Activated CD4-positive, CD25-positive, alpha-beta regulatory T cell treated with anti-CD3 and anti-CD28 coated beads, Interleukin-2, amount 50 U/mL, for 16 hours (primary cell): Measurements from ENCODE around the gene ZBTB17.

Source experiments
- DNase-seq: peaks from one replicate; pipeline ENCODE4 v3.0.0-alpha.2; 2020; ENCODE audit warnings: low read depth, low spot score

The ZBTB17 gene

DNA sequence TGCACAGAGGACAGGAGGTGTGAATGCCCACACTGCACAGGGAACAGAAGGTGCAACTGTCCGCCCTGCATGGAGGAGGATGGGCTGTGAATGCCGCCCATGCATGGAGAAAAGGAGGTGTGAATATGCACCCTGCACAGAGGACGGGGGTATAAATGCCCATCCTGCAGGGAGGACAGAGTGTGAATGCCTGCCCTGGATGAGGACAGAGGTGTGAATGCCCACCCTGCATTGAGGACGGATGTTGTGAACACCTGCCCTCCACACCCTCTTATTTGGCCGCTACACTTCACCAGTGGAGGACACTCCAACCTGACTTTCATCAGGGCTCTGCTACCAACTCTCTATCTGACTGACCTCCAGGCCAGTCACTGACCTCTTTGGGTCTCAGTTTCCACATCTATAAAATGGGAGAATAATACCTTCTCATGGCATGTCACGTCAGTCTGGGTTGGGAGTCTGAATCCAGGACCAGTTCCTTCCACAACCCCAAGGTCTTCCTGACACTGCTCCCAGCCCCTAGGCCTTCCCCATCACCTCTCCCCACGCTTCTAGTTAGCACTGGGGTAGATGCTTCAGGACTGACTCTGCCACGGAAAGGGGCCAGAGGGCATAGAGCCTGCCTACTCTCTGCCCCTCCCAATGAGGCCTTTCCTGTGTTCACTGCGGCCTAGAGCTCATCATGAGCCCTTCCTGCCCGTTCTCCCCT, 28.4 kb downstream of the ZBTB17 start:
- no peak for DNase-seq

DNA sequence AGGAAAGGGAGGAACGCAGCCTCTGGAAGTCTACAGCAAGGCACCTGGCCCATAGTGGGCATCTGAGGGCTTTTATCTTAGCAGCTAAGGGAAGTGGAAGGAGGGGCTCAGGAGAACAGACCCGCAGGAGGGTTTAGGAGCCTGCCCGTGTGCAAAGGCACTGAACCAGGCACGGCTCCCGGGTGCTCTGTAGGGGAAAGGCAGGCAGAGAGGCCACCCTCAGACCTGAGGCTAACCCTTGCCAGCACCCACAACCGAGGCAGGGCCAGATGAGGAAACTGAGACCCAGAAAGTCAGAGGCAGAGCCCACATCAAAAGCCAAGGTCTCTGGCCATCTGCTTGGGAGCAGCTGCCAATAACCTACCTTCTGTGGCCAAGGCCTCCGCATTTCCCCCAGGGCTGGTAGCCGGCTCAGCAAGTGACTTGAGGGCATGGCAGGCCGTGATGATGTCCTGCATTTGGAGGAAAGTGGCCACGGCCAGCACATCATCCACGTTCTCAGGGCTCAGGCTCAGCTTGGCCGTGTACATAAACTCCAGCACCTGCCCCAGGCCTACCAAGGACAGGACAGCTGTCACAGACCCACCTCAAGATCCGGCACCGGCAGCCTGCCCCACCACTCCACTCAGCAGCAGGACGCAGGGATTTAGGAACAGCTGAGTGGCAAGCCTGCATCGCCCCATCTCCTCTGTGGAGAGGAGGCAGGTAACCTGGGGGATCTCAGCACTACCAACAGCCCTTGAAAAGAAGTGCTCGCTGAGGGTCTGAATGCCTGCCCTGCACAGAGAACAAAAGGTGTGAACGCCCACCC, 29.1 kb downstream of the ZBTB17 start:
- DNase-seq, result no peak

DNA sequence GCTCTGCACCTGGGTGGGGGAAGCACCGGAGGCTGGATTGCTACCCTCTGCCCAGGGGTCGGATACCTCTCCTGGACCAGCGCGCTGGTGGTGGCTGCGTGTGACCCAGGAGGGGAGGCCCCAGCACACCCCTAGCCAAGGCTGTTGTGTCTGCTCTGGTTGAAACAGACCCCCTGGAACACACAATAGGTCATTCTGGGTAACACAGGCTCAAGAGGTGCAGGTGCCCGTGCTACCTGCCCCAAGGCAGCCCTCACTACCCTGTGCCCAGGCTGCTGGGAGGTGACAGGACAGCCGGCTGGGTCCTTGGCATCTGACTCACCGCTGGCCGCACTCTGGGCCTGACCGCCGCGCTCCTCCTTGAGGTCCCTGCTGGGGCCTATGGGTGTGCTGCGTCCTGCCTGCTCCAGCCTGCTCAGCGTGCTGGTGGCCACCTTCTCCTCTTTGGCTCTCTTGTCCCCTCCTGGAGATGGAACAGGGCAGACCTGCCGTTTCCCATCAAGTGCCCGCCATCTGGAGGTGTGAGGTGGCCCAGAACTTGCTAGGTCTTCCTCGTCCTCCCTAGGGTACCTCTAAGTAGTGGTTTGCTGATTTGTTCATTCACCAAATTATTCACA, 30.0 kb downstream of the ZBTB17 start:
- no peak for DNase-seq

DNA sequence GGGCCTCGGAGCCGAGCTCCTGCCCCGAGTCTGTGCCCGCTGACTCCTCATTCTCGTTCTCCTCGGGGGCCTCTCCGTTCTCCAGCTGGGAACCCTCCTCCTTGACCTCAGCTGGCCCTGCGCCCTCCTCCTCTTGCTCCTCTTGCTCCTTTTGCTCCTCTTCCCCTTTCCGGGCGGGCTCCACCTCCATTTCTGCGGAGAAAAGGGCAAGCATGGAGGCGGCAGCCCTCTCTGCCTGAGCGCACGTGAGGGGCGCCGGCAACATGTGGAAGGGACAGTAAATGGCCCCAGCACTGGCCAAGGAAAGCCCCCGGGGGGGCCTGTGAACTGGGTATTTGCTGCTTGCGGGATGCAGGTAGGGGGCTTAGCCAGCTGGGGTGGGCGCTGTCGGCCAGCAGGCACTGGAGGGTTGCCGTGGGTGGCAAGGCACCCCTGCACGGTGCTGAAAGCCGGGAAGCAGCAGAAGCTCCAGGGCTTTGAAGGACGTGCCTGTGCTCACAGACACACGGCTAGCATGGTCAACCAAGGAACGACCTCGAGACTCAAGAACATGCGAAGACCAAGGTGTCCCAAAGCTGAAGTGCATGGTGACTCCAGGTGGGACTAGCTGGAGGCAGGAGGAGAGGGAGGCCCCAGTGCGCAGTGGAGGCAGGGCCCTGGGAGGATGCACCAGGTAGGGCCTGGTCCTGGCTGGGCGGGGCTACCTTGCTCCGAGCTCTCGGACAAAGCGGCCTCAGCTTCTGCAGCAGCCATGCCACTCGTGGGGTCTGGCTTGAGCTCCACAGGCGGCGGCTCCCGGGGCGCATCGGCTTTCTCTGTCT, 30.7 kb downstream of the ZBTB17 start:
- DNase-seq, result no peak

DNA sequence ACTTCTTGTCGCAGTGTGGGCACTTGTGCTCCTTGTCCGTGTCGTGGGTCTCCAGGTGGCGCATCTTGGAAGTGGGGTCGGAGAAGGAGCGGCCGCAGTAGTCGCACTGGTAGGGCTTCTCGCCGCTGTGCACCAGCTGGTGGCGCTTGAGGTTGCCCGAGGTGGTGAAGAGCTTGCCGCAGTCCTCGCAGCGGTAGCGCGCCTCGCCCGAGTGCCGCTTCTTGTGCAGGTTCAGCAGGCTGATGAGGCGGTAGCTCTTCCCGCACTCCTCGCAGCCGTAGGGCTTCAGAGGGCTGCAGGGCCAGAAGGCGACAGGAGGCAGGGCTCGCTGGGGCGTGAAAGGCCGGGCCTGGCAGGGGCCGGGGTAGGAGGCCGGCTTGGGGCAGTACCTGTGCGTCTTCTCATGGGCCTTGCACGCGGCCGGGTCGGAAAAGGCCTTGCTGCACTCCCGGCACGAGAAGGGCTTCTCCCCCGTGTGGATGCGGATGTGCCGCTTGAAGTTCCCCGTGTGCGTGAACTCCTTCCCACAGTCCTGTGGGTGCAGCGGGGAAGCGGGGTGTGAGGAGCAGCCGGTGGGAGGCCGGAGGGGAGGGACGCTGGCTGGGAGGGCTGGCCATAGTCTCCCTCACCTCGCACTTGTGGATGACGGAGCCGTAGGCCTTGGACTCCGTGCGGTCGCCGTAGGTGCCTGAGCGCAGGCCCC, 31.4 kb downstream of the ZBTB17 start:
- DNase-seq, result no peak

DNA sequence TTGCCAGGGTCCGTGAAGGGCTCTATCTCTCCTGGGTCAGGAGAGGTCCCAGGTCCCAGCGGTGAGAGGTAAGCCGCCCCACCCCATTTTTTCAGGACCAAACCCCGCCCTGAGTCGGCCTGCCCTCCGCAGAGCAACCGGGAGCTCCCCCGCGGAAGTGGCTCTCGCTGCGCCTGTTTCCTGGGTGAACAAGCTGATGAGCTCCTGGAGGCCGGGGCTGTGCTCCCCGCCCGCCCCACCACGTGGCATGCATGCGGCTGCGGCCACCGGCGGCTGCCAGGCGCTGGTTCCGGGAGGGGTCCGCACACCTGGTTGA, 32.0 kb downstream of the ZBTB17 start:
- no peak for DNase-seq

DNA sequence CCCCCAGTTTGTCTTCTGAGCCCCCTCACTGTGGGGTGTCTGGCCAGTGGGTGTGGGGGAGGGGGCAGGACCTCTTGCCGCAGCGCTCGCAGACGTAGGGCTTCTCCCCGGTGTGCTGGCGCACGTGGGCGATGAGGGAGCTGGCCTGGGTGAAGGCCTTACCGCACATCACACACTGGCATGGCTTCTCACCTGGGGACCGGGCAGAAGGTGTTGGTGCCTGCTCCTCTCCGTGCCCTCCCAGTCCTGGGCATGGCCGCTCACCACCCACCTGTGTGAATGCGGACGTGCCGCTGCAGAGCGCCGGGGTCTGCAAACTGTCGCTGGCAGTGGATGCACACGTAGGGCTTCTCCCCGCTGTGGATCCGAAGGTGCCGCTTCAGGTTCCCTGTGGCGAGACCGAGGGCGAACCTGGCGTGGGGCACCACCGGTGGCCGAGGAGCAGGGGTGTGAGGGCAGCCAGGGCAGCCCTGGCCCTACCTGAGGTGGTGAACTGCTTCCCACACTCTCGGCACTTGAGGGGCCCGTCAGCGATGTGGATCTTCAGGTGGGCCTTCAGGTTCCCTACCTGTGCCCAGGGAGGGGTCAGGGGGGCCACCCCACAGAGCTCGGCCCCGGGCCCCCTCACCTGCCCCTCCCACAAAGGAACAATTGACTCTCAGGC, 32.4 kb downstream of the ZBTB17 start:
- no peak for DNase-seq

DNA sequence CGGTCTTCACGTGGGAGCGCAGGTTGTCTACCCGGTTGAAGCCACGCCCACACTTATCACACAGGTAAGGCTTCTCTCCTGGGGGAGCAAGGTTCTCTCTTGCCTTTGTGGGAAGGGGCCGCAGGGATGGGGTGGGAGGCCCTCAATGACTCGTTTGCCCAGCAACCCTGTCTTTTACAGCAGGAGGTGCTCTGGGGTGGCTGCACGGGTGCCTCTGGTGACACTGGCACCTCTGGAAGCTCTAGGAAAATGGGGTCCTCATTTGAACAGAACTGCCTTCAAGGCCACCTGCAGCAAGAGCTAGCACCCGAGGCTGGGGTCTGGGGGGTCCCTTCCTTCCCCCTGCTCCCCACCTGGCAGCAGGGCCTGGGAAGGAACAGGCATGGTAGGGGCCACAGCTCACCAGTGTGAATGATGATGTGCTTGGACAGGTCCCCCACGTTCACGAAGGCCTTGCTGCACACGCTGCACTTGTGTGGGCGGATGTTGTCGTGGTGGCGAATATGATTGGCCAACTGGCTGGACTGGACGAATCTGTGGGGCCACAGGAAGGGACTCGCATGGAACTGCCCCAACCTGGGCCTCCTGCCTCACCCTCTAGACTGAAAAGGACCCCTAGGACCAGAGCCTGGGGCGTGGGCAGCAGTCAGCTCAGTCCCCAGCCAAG, 33.1 kb downstream of the ZBTB17 start:
- DNase-seq, result no peak

DNA sequence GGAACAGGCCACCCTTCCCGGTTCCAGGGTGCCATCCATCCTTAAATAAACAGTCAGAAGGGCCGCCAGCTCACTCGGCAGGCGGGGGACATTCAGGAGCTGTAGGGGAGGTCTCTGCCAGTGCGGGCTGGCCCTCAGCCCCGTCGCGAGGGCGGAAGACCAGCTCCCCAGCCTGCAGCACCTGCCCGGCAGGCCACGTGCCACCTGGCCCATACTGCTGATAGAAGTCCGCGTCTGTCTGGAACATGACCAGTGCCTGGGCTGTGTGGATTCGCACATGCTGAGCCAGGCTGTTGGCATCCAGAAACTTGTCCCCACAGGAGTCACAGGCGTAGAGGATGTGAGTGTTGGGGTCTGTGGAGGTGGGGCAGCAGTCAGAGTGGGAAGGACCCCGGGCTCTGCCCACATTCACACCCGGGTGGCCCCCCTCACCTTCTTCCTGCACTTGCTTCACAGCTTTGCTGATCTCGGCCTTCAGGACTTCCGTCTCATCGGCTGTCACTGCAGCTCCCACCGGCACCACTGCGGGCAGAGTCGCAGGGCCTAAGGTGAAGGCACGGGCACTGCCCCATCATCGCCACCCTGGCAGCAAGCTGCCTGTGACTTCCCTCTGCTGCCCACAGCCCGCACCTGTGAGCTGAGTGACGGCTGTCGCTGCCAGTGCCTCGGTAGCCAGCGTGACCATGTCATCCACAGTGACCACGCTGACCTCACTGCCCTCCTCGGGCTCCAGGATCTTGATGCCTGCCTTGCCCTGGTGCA, 33.8 kb downstream of the ZBTB17 start:
- DNase-seq, result no peak

DNA sequence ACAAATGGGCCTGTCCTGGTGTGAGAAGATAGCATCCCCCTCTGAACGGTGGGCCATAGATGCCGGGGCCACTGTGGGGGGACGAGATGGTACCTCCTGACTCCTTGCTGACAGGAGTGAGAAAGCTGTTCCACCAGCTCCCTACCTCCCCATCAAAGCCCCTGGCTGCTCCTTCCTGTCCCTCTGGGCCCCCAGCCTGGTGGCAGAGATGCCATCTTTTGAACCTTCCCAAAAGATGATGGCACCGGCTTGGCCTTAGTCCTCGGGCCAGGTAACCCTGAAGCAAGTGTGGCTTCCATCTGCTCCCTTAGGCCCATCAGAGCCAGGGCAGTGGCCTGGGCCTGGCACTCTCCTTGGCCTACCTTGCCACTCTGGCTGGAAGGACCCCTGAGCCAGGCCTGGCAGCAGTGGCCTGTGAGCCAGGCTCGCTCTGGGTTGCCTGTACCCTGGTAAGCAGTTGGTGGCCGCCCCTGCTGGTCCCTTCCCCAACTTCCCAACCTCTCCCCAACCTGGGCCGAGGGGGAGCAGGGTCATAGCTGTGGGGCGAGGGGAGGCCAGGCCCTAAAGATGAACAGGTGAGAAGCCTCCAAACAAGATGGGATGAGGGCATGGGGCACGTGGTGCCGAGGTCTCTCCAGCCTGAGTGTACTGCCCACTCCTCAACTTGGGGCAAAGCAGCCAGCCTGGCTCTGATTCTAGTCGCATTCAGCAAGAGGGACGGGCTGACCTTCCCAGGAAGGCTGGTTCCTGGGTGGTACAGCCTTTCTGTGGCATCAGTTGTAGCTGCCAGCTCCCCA, 34.7 kb downstream of the ZBTB17 start:
- DNase-seq, result no peak

DNA sequence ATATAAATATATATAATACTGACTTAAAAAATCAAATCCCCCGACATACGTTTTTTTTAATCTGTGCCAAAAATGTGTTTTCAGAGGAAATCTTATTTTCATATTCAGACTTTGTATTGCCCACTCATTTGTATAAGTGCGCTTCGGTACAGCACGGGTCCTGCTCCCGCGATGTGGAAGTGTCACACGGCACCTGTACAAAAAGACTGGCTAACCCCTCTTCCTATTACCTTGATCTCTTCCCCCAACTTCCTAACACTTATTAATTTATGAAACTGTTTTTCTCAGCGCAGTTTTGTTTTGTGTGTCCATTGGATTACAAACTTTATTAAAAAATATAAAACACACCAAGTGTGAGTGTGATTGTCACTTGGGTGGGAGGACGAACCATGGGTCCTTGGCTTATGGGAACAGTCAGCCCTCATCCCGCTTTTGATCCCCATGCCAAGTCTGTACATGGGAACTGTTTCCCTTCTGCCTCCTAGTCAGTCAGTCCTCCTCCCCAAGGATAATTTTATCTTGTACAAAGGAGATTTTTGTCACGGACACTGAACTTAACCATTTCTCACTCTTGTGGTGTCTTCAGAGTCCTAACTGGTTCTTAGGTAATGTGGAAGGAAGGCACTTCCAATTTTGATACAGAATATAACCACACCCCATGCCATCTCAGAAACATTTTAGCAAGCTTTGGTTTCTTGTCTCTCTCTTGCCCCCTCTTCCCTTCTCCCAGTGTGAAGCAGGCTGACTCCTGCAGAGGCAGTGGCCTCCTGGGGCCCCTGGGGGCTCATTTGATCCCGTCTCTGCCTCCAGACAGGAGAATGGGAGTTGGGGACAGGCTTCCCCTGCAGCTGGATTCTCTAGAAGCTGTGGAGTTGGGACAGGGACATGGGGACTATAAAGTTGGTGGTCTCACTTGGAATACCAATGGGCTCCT, 35.5 kb downstream of the ZBTB17 start:
- no peak for DNase-seq

DNA sequence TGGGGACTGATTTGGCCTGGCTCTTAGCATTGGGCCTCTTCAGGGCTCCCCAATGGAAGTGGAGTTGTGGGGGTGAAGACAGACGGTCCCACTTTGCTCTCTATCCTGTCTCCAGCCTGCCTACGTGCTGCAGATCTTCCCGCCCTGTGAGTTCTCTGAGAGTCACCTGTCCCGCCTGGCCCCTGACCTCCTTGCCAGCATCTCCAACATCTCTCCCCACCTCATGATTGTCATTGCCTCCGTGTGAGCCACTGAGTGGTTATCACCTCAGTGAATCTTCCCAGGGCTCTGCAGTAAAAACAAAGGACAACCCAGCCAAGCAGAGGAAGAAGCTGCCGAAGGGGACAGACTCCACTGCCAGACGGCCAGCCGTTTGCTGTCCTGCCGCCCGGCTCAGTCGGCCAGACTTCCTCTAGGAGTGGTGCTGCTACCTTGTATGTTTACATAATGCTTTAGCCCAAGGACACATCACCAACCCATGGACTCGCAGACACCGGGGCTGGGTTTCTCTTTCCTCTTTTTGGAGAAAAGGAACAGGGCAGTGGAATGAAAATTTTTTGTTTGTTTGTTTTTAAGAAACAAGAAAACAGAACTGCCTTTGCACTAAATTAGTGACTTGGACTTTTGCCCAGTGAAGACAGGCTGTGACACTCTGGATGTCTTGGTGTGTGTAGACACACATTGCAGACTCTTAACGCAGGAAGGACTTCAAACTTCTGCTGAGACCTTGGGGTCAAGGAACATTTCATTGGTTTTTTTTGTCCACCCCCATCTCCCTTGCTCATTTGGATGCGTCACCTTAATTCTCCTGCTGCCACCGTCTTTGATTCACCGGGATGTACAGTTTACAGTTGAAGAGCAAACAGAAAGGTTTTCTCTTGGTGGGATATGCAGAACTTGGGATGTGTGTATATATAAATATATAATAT, 36.5 kb downstream of the ZBTB17 start:
- no peak for DNase-seq

DNA sequence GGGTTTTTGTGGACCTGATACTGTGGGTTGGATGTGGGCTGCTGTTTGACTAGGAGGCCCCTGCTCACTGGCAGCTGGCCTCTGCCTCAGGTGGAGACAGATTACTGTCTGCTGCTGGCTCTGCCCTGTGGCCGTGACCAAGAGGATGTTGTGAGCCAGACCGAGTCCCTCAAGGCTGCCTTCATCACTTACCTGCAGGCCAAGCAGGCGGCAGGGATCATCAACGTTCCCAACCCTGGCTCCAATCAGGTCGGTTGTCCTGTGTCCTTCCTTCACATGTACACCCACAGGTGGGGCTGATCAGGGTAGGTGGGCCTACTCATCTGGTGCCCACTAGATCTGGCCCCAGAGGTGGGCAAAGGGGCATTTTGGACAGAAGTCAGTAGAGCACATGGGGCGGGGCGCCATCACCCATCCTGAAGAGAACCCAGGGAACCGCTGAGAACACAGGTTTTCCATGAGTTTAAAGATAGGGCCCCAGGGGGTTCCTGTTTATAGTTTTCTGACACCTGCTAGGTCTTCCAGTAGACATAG, 37.2 kb downstream of the ZBTB17 start:
- no peak for DNase-seq

DNA sequence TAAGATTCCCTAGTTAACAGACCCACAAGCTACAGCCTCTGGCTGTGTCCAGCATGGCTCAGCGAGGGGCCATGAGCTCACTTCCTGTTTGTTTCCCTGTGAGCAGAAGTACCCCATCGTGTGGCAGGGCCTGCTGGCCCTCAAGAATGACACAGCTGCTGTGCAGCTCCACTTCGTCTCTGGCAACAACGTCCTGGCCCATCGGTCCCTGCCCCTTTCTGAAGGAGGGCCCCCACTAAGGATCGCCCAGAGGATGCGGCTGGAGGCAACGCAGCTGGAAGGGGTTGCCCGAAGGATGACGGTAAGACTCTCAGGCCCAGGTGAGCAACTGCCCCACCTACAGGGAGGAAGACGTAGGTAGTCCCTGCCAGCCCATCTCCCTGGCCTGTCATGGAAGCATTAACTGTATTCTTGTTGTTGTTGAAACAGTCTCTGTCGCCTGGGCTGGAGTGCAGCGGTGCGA, 38.2 kb downstream of the ZBTB17 start:
- DNase-seq, result no peak

DNA sequence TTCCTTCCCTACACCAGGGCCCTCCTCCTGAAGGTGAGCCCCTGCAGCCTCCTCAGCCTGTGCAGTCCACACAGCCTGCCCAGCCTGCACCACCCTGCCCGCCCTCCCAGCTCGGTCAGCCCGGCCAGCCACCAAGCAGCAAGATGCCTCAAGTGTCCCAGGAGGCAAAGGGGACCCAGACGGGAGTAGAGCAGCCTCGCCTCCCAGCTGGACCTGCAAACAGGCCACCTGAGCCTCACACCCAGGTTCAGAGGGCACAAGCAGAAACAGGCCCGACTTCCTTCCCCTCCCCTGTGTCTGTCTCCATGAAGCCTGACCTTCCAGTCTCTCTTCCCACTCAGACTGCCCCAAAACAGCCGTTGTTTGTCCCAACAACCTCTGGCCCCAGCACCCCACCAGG, 38.8 kb downstream of the ZBTB17 start:
- DNase-seq, result no peak

GRCh38 chr1:15936025-15936424, 39.9 kb downstream of the ZBTB17 start:
- DNase-seq, result no peak
